Upper lobe of right lung (tissue), 1 donor: ENCODE data around the gene AAMP. TPM values are rescaled to one million over a fixed set of nuclear protein-coding genes. Genes with fewer than 3 reads are reported as not detected.

Experiments
- ATAC-seq: fragments of 200-7000 bp; cut with Tn5 transposase; one replicate; pipeline ENCODE4 v1.9.1; 2020; ENCODE audit warnings: mild to moderate bottlenecking, moderate library complexity
- DNase-seq: peaks from one replicate; pipeline ENCODE4 v3.0.0-alpha.2; 2020
- H3K27ac ChIP-seq: fragments of 200-600 bp; one replicate; pipeline ENCODE4 v1.8.0; 2022
- H3K27me3 ChIP-seq: fragments of 200-600 bp; one replicate; pipeline ENCODE4 v1.8.0; 2022; ENCODE audit warnings: mild to moderate bottlenecking
- H3K36me3 ChIP-seq: fragments of 200-600 bp; one replicate; pipeline ENCODE4 v1.8.0; 2022
- H3K4me1 ChIP-seq: fragments of 200-600 bp; one replicate; pipeline ENCODE4 v1.8.0; 2022
- H3K4me3 ChIP-seq: fragments of 200-600 bp; one replicate; pipeline ENCODE4 v1.8.0; 2022; ENCODE audit warnings: mild to moderate bottlenecking
- H3K9me3 ChIP-seq: fragments of 200-600 bp; one replicate; pipeline ENCODE4 v1.8.0; 2022
- CTCF ChIP-seq: fragments of 200-600 bp; IDR thresholded peaks from one replicate; pipeline ENCODE4 v1.8.0; 2022; ENCODE audit warnings: antibody characterized with exemption
- intact Hi-C: fragments of 100-400 bp; cut with DNase I; formaldehyde crosslinking; loops from one replicate; pipeline ENCODE4 v1.11.0; 2022
- total RNA-seq: library from RNA; stranded (reverse); fragmentation: NEBNext Ultra II Directional; extraction: Animal tissue kit (Norgen Biotek cat#: 25700); gene quantifications from one replicate; pipeline ENCODE4 v1.2.1, GENCODE V29; 2021
- donor health status: DM: no; HTN: yes; CAD: no; lungs with severe emphysema.

AAMP gene
- total RNA-seq, 1 donor from 2014 or later: 55.9 TPM

- intact Hi-C loops: loop anchor here (10.0 kb wide), 1 partner anchor 102 kb away; the partner anchor contains the start of gene CTDSP1
- DNase-seq (peak; percentile 93), ATAC-seq (peak; percentile 93)
- Histone ChIP-seq H3K9me3 (no peaks in the 10 kb centered on the region), H3K27ac (peak within 1 kb of the TSS; percentile 98), H3K27me3 (no peaks in the 10 kb centered on the region), H3K4me3 (peak within 1 kb of the TSS; percentile 89), H3K4me1 (peaks cover 72% of the 10 kb centered on the region), H3K36me3 (no peaks in the 10 kb centered on the region)
- peak; percentile 81 for TF ChIP-seq CTCF
These were observed 22.4 kb upstream of the AAMP start, which contains the start of gene TMBIM1 for GRCh38 chr2:218292048-218293014. TMBIM1 (minus strand) TSS chr2:218292503; CDS start chr2:218282141, 10,362 bp downstream.

- H3K27me3 ChIP-seq: no peaks in the 10 kb centered on the region
- no peaks in the 10 kb centered on the region for H3K9me3 ChIP-seq
- H3K4me3 ChIP-seq: peak overlapping the region; percentile 89
- H3K36me3 ChIP-seq: no peaks in the 10 kb centered on the region
- ATAC-seq (peak; percentile 38), DNase-seq (no peak)
- H3K27ac ChIP-seq: peak overlapping the region; percentile 98
- TF ChIP-seq CTCF: no peak
- H3K4me1 ChIP-seq: peaks cover 79% of the 10 kb centered on the region
- intact Hi-C loops: loop anchor here (10.0 kb wide), 1 partner anchor 103 kb away; the partner anchor contains the start of gene CTDSP1
These were observed 21.5 kb upstream of the AAMP start for GRCh38 chr2:218291318-218292047.

GRCh38 chr2:218290316-218291261 is 20.7 kb upstream of the AAMP start:
- ATAC-seq (no peak), DNase-seq (no peak)
- no peak for TF ChIP-seq CTCF
- intact Hi-C loops: loop anchor here (10.0 kb wide), 1 partner anchor 104 kb away; the partner anchor contains the start of gene CTDSP1
- Histone ChIP-seq H3K4me3 (peak overlapping the region; percentile 89), H3K4me1 (peaks cover 87% of the 10 kb centered on the region), H3K27me3 (no peaks in the 10 kb centered on the region), H3K27ac (peak overlapping the region; percentile 98), H3K9me3 (no peaks in the 10 kb centered on the region), H3K36me3 (no peaks in the 10 kb centered on the region)

- ATAC-seq: no peak
- intact Hi-C loops: loop anchor here (10.0 kb wide), 1 partner anchor 105 kb away; the partner anchor contains the start of gene CTDSP1
- DNase-seq: no peak
- Histone ChIP-seq H3K4me3 (peak overlapping the region; percentile 89), H3K27ac (peak overlapping the region; percentile 98), H3K36me3 (no peaks in the 10 kb centered on the region), H3K4me1 (peaks cover 88% of the 10 kb centered on the region), H3K27me3 (no peaks in the 10 kb centered on the region), H3K9me3 (no peaks in the 10 kb centered on the region)
- TF ChIP-seq CTCF: no peak
These were observed 19.8 kb upstream of the AAMP start for GRCh38 chr2:218289639-218290315.
